Daoy (cell line): Measurements from ENCODE around the gene OBSCN. TPM values are rescaled to one million over a fixed set of nuclear protein-coding genes. Genes with fewer than 3 reads are reported as not detected.

ENCODE experiments used
- DNase-seq: peaks from one replicate; pipeline ENCODE4 v3.0.0-alpha.2; 2015; ENCODE audit warnings: low read depth
- total RNA-seq: library from RNA; depleted of rRNA; stranded (reverse); fragments of >200 nt; shearing (Covaris generic); gene quantifications from 2 replicates; pipeline ENCODE4 v1.2.3, GENCODE V29; 2014

The OBSCN gene
- total RNA-seq, 1 experiment from 2014 or later = 4.1 TPM

- DNase-seq = no peak
Observed at GRCh38 chr1:228398741-228399461, 191.1 kb downstream of the OBSCN start.

GRCh38 chr1:228399531-228400236, 191.8 kb downstream of the OBSCN start:
- DNase-seq = no peak

GRCh38 chr1:228400237-228400651, 192.4 kb downstream of the OBSCN start:
- DNase-seq = no peak

- no peak for DNase-seq
Observed at GRCh38 chr1:228400692-228401454, 193.0 kb downstream of the OBSCN start.

DNA sequence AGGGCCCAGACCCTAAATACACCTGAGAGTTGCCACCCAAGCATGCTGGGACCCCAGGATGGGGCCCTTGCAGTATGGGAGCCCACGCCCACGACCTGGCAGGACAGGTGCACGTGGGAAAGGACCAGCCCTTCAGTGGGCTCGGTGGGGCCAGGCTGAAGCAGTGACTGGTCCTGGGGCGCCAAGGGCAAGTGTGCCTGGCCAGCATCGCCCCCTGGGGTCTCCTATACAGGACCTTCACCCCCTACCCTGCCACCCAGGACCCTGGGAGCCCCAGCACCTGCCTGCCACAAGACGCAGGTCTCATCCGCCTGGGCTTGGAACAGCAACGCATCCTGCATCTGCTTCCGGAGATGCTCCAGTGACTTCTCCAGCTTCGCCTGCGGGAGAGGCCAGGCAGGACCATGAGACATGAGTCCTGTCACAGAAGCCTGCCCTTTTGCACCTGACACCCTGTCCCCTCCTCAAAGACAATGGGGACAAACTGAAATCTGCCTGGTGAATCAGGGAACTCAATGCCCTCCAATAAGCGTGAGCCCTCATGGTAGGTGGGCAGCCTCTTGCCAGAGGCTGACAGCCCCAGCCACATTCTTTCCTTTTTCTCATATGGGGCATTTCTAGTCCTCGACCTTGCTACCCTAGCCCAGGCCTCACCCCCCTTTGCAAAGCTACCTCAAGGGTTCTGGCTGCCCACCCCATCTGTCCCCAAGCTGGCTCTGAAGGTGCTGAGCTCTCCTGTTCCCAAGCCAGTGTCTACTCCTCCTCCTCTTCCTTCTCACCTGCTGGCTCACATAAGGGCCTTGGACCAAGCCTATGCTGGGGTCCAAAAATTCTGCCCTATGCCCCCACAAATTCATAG, 194.2 kb downstream of the OBSCN start:
- DNase-seq = no peak

- no peak for DNase-seq
Observed at GRCh38 chr1:228402641-228403025, 194.8 kb downstream of the OBSCN start.

GRCh38 chr1:228403231-228403631, 195.4 kb downstream of the OBSCN start:
- DNase-seq = no peak

GRCh38 chr1:228404107-228404720, 196.4 kb downstream of the OBSCN start:
- DNase-seq = no peak

DNA sequence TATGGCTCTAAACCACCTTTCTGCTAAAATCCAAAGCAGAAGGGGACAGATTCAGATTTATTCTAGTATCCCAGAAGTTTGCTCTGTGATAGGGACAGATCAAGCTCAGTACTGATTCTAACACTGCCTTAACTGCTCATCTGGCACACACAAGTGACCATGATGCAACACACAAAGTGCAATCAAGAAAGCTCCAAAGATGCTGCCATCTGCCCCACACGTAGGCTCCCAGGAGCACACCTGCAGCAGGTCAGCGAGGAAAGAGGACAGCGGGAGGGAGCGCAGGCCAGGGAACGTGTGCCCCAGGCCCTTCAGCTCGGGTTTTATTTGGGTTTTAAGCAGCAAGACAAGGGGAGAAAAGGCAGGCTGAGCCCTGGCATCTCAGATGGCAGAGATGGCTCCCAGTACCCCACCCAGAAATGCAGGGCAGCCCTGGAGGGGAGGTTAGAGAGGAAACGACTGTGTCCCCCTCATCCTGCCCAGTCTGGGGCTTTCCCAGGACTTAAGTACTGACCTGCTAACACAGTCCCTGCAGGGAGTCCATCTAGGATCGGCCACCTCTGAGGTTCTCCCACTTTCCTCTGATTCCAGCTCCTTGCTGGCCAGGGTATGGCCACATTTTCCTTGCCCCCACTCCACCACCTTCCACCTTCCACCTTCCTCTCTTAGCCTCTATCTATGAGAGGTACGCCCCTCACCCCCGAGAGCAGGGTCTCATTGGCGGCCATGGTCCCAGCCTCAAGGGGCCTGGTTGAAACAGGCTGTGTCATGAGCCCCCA, 197.5 kb downstream of the OBSCN start:
- no peak for DNase-seq

DNA sequence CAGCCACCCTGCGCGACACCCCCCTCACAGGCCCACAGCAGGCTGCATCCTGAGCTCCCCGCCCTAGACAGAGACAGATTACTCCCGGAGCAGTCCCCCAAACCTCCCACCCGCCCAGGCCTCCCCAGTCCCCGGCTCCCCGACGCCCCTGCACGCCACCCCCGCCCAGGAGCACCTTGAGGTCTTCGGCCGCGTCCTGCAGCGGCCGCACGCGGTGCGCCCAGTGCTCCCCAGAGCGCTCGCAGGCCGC, 198.1 kb downstream of the OBSCN start:
- DNase-seq = no peak

DNA sequence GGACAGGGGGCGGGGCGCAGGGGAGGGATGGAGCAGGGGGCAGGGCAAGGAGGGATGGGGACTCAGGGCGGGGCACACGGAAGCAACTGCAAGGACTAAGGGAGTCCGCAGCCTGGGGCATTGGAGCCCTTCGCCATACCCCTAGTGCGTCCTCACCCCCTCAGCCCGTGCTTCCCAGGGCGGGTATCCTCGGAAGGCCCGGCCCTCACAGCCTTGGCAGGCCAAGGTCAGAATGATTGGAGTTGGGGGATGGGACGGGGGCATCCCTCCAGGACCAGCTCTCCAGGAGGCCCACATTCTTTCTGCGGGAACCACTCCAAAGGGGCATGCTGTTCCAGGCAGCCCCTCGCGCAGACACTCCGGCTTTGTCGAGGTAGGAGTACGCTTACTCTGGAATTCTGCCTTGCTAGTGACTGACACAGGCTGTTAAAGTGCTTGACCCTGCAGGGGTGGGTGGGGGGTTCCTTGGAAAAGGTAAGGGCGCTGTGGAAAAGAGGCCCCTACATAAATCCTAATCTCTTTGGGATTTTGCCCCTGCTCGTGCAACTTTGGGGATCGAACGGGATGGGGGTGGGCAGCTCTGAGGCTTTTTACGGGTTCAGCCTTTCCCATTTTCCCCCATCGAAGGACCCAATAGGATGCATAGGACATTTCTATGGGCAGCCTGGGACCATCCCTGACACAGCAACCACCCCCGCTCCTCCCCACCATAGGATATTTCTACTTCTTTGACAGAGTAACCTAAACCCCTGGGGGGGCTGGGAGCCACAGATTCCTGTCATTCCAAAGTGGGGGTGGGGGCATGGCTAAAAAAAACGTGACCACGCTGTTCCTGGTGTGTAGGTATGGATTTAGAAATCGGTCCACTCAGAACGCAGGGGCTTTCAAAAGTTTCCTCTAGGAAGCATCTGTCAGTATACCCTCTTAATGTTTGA, 199.5 kb downstream of the OBSCN start:
- DNase-seq = no peak

DNA sequence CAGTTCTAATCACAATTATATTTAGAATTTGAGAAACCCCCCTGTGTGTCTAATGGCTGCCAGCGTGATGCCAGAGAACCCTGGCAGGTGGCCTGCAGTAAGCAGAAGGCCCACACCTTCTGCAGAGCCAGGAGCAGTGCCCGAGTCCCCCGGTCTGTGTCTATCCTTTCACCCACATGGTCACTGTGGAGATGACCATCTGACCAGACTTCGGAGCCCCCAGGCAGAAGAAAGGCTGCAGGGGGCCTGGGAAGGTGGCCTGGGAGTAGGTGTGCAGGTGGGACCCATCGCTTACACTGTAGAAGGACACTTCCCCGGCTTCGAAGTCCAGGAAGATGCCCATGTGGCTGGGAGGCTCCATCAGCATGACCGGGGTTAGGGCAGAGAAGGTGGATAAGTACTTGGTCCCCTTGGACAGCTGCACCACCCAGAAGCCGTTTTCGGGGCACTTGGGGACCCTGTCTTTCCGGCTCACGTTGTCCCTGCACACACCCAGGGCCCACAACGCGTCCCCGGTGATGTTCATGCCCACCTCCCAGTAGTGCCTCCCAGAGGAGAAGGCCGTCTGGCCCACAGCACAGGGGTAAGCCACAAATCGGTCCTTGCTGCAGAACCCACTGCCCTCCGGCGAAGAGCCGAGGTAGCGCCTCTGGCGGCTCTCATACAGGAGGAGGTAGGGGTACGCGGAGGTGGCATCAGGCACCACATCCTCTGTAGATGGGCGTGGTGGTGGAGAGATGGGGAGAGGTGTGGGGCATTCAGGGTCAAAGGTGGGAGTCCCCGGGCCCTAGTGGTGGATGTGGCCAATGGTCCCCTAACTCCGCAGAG, 200.4 kb downstream of the OBSCN start:
- no peak for DNase-seq

- no peak for DNase-seq
Observed at GRCh38 chr1:228408869-228409805, 201.3 kb downstream of the OBSCN start.

DNA sequence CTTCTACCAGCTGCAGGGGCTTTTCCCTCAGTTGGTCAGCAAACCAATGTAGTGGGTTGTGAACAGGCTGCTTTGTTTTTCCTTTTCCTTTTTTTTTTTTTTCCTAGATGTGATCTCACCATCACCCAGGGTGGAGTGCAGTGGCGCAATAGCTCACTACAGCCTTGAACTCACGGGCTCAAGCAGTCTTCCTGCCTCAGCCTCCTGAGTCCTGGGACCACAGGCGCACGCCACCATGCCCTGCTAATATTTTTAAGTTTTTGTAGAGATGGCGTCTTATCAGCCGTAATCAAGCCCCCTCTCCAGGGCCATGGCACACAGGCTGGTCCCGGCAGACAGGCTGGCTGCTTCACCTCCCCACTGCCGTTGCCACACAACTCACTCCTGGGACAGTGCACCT, 202.2 kb downstream of the OBSCN start:
- no peak for DNase-seq

GRCh38 chr1:228410671-228411070, 202.8 kb downstream of the OBSCN start:
- DNase-seq = no peak

DNA sequence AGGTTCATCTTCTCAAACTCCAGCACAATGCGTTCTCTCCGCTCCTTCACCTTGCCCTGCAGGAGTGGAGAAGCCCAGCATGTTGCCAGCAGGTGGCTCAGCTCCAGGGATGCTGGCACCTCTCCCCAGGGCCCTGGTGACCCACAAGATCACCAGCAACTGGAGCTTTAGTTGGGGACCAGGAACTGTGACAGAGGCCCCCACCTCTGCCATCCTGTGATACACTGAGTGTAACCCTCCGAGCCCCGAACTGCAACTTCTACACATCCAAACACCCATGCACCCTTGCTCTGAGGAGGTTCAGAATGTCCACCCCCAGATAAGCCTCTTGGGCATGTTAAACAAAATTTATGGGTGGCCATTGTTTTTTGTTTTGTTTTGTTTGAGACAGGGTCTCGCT, 203.3 kb downstream of the OBSCN start:
- DNase-seq = no peak

GRCh38 chr1:228411548-228412430, 203.9 kb downstream of the OBSCN start:
- no peak for DNase-seq
